ENCODE results near the gene ROR2.

Gene ROR2

DNA sequence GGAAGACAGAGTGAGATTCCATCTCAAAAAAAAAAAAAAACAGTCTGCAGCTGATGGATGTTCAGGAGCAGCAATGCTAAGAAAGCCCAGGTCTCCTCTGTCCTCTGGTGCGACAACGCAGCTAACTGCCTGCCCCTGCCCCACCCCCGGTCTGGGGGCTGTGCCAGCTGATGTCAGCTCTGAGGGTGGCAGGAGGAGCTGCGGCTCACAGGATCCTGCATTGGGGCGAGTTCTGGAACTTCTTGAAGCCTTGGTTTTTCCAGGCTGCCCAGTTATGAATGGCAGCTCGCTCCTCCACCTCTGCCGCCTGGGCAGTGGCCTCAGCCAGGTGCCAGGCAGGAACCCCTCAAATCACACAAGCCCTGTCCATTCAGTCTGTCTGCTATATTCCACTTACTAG is 113.5 kb downstream of the ROR2 start:
- no peak for DNase-seq

DNA sequence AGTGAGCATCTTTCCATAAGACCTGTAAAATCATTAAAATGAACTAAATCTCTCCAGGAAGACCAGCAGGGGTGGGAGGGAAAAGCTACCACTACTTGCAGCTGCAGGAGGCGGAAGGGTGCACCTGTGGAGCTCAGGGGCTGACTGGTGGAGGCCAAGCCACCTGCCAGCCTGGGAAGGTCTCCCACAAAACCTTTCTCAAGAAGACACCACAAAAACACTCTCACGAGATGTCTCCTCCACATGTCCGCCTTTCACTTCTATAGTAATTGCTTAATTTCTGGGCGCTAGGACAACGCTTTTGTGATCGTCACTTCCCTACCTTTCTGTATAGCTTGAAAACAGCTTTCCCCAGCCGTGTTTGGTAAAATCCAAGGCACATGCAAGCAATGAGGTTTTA is 114.4 kb downstream of the ROR2 start:
- DNase-seq = no peak

DNA sequence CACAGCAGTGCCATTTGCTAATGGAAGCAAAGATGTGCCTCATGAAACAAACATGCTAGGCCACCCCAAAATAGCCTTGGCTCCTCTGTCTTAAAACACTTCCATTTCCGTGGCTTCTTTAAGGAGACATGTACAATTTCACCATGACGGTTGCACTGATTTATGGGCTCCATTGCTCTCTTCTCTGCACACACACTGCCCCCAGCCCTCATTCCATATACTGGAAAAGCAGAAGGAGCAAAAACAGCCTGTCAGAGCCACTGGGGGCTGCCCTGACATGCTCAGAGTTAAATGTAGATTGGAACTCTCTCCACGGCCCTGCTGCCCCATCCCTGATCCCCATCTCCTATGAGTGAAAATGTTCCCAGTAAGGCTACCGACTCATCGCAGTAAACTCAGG is 114.8 kb downstream of the ROR2 start:
- no peak for DNase-seq

DNA sequence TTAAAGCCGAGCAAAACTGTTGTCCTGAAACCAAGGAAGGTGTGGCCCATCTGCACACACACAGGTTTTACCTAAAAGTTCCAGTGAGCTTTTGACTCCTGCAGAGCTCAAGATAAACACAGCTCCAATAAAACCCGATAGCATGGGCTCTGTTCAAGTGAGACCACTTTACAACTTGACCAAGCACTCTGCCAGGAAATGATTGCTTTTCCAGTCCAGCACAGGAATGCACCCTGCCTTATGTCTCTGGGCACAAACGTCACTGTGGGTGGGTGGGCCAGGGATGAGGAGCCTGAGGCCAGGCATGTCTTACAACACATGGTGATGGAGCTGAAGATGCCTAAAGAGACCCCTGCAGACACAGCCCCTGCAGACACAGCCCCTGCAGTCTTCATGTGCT is 115.3 kb downstream of the ROR2 start:
- DNase-seq = no peak

DNA sequence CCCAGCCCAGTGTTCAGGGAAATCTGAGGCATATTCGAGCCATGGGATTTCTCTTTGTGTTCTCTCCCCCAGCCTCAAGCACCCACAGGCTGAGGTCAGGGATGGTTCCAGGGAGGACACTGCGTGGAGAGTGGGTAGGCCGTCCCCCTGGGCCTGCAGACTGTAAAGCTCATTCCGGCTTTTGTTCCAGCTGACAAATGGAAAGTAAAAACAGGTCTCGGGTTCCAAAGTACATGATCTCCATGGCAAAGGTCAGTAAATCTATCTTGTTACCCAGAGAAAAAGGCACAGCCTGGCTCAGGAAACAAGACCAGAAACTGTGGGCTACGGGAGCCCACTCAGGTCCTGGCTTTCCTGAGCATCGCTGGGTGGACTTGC is 116.2 kb downstream of the ROR2 start:
- DNase-seq = no peak

DNA sequence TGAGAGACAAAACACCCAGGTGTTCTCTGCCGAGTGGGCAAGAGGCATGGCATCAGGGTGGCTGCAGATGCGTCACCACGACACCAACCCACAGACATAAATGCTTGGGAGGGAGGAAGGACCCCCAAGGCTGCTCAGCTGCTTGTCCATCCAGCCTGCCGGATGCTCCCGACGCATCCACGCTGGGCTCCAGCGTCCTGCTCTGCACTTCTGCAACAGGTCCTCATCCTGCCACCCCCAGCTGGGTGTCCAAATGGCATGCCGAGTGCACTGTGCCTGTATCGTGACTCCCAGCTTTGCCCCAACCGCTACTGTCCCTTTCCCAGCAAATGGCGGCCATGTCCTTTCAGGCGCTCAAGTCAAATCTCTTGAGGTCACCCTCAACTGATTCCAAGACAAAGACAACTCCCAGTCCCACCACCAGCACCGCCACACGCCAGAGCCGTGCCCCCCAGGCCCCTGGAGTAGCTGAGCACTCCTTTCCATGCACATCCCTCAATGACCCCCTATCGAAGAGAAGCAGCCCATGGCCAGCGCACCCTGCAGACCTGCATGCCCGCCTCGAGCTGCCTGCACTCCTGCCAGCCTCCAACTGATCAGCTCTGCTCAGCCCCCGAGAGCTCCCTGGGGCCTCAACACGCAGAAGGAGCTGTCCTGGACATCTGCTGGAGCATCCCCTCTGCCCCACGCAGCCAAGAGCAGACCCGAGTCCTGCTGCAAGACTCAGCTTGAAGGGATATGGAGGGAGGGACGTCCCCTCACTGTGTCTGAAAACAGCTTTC is 116.7 kb downstream of the ROR2 start:
- DNase-seq = no peak

DNA sequence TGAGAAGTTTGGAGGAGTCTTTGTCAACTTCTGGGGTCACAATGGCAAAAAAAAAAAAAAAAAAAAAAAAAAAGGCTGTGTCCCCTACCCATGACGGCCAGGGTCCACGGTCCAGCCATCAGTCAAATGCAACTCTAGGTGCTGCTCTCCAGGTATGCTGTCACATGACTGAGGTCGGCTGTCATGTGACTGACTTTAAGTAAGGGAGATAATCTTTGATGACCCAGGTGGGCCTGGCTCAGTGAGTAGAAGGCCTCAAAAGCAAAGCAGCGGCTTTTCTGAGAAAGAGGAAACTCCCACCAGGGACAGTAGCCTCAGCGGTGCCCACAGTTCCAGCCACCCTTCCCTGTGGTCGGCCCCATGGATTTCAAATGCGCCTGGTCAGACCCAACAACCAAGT is 117.7 kb downstream of the ROR2 start:
- no peak for DNase-seq

DNA sequence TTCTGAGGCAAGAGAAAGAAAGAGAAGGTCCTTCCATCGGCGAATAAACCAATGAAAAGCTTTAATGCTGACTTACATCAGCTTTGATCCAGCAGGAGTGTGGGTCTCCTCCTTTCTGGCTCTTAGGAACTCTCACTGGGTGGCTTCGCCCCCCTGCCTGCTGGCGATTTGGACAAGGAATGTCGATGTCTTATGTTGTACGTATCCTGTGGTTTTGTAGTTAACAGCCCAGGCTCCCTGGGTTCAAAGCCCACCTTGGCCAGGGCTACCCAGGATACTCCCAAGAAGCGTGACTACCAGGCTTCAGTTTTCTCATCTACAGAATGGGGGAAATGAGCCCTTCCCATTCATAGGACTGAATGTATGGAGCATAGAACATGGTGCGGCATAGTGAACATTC is 124.2 kb downstream of the ROR2 start:
- DNase-seq = no peak

DNA sequence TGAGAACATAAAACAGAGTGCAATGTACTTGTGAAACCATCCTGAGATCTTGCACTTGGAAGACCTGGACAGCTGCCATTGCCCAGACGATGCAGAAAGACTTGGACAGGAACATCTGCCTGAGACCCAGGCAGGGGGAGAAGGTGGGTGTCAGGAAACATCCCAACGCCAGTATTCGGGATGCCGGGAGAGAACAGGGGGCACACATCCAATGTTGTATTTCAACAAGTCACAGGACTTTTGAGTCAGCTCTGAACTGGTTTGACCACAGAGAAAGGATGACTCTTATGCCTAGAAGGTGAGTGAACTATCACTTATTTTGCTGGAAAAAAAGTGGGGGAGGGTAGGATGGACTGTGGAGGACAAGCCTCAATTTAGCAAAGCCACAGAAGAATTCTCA is 124.6 kb downstream of the ROR2 start:
- no peak for DNase-seq

DNA sequence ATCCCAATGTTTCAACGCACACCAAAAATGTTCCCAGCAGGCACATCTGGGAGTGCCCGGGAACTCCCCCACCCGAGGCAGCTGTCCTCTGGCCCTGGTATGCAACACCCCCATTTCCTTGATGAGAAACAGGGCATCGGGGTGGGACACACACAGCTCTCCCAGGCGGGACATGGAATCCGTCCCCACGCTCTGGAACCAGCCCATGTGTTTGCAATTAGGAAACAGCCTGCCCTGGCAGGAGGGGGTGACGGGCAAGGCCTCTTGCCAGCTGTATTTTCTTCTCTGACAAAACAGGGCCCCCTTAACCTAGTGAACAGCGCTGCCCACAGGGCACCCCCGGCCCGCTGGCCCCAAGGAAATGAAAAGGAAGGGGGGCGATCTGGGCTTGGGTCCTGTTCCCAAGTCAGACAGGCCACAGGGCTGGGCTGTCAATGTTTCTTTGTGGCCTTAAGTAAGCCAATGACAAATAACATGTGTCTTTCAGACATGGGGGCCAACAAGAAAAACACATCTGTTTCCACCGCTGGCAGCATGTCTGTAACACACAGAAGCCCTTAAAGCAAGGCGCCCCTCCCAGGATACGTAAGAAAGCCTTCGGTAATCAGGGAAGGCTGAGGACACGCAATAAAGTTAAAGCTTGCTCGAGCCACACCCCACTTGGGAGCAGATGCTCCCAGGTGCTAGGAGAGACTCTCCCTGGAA is 125.3 kb downstream of the ROR2 start:
- no peak for DNase-seq

DNA sequence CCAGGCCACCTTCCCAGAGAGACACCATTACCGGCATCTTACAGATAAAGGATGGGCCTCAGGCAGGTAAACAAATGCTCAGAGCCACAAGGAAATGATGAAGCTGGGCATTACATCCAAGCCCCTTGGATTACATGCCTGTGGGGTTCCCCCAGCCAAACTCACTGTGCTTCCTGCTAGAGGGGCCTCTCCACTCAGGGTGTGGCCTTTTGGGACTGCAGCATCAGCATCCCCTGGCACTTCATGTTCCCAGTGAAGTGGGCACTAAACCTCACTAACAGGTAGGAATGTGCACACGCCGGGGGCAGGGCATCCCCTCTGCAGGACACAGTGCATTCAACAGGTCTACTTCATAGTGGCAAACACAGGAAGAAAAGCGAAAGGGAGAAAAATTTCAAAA is 125.9 kb downstream of the ROR2 start:
- DNase-seq = no peak

DNA sequence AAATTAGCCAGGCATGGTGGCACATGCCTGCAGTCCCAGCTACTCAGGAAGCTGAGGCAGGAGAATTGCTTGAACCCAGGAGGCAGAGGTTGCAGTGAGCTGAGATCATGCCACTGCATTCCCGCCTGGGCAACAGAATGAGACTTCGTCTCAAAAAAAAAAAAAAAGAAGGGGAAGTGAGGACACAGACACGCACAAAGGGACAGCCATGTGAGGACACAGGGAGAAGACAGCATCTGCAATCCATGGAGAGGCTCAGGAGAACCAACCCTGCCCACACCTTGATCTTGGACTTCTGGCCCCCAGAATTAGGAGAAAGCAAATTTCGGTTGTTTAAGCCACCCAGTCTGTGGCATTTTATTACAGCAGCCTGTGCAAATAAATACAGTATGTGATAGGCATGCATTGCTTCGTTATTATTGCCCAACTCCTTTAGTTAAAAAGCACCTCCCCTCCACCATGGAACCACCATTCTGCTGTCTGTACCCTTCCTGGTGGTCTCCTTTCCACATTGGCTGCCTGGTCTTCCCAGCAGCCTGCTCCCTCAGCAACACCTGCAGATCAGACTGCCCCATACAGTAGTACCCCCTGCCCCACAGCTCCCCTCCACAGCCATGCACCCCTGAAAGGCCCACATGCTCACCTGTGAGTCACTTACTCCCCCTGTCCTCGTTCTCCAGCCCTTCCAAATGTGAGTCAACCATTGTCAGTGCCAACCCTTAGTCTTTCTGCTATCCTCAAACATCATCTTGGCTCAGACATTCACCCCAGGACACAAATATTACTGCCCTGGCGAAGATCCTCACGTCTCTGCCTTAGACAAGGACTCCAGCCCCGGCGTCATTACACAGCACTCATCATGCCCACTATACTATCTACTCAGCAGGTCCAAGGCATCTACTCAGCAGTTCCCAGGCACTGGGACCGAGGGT is 128.8 kb downstream of the ROR2 start:
- DNase-seq = no peak

DNA sequence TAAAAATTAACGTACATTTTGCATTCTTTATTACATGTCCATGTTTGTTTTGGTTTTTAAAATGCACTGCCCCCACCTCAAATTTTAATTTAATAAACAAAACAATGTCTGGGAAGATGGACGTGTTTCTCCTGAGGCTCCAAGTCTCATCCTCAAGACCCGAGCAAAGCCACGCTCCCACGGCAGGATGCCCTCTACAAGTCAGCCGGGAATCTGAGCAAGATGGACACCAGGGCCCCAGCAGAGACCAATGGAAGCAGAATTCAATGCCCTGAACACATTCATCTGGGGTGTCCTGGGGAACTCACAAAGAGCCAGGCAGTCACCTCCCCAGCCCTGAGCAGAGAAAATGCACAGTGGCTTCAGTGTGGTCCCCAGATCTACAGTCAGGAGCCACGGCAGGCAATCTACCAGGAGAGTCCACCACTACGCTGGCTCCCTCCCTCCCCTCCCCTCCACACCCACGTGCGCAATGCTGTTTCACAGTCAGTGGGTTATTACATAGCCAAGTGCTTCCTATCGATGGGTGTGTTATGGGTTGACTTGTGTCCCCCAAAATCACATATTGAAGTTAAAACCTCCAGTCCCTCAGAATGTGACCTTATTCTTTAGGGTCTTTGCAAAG is 129.8 kb downstream of the ROR2 start:
- no peak for DNase-seq

DNA sequence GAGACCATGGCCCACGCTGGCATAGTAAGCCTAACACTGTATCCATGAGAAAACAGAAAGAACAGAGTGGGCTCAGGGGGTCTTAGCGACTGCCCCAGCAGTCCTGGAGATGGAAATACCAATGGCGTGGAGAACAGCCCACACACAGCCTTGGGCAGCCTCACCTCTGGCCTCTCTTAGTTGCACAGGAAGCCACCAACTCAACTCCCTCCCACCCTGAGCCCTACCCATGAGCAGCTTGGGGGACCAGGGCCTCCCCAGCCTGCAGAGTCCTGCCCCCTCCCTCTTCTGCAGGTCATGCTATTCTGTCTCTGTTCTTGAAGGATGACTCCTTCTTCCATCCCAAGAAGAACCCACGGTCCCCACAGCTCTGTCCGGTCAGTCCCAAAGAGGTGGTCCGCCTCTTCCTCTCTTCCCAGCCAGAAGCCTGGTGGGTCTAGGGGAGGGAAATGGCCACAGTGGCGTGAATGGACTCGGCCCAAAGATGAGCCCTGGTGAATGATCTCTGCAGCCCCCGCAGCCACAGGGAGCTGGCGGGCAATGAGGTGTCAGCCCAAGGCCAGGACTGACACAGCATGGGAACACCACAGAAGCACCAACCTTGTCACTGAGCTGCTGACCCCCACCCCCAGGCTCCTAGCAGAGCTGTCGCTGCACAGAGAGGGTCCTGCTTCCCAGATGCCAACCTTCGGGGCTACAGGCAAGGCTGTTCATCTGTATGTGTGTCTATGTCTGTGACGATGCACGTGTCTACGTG is 131.2 kb downstream of the ROR2 start:
- no peak for DNase-seq

DNA sequence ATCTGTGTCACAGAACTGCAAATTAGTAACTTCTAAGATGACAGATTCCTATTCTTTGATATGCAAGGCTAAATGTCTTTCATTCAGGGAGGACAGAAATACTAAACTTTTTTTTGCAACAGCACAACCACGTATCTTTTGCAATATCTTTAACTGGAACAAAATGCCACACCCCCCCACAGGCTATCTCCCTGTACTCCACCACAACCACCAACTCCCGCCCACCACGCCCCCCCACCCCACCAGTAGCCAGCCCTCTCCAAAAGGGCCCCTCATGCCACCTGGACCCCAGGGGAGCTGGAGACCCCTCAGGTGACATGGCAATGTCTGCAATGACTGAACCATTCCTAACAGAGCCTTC is 131.8 kb downstream of the ROR2 start:
- no peak for DNase-seq

DNA sequence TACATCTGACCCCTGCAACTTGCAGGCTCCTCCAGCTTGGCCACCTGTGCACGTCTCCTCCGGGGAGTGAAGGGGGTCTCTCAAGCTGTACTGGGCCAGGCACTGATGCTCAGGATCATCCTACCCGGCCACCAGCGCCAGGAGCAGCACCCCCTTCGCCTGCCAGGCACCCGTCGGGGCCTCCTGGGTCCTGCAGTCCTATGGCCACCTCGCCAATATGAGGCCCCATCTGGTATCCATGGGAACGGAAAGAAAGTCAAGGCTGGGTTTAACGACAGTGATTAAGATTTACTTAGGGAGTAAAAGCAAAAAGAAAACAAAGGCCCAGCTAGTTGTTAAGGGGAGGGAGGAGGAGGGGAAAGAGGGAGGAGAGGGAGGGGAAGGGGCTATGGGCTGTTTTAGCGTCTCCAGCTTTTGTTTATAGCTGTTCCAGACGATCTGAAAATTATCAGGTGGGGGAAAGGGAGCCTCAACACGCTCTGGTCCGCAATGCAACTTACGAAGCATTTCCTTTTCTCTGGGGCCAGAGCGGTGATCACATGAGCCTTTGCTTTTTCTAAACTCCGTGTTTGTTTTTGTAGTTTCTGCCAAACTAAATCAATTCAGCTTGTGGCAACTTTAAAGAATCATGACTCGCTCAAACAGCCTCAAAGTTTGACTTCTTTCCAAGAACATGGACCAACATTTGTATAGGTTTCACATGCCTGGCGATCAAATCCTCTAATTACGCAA is 132.4 kb downstream of the ROR2 start:
- no peak for DNase-seq

DNA sequence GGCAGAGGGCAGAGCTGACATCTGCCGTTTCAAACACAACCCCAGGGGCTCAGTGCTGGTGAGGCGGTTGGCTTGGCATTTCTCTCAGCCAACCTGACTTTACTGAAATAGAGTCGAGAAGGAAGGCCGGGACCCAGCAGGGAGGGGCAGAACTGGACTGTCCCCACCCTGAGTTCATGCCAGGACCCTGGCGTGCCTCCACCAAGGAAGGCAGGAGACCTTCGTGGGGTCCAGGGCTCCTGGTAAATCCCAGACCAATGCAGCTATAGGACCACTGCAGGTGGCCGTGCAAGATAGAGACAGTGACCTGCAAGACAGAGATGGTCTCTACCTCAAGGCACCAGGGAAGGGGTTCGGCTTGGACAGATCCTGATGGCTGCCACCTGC is 132.9 kb downstream of the ROR2 start:
- no peak for DNase-seq

DNA sequence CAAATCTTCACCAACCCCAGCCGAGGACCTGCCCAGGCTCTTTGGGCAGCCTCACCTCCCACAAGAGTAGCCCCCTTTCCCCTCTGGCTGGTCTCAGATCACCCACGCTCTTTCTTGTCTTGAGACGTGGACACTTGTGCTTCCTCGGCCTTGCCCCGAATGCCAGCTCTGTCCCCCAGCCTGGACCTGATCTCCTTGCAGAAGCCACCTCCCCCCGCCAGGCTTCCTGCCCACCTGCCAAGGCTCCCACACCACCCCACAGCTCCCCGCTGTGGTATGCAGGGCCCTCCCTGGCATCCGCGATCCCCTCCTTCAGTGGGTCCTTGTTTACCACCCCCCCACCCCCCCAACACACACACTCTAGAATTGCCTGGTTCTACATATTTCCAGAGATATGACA is 133.7 kb downstream of the ROR2 start:
- DNase-seq = no peak

DNA sequence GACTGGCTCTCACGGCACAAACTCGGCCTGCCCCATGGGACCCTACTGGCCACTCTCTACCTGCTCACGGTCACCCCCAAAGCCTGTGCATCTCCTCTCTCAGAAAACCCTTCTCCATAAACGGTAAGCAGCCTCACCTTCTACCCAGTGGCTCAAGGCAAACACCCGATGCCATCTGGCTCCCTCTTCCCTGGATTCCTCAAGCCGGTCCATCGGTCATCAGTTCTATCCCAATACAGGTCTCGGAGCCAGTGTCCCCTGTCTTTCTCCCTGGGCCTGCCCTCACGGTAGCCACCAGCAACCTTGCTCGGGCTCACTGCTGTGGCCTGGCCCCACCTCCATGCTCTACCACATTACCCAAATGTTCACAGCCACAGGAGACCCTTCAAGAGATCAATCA is 134.1 kb downstream of the ROR2 start:
- DNase-seq = no peak

DNA sequence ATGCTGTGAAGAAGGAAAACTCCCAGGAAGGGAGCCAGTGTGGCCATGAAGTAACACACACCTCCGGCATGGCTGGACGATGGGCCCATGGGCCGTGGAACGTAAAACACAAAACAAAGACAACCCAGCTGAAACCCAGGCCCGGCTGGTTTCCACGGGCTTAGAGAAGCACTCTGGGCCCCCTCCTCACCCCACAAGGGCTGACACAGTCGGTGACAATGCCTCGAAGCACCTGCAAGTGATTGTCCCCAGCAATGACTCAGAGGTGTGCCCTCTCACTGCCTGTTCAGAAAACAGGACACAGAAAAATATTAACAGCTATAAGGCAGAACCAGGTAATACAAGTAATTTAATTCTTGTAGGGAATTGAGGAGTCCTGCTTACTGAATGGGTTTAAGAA is 135.3 kb downstream of the ROR2 start:
- no peak for DNase-seq

DNA sequence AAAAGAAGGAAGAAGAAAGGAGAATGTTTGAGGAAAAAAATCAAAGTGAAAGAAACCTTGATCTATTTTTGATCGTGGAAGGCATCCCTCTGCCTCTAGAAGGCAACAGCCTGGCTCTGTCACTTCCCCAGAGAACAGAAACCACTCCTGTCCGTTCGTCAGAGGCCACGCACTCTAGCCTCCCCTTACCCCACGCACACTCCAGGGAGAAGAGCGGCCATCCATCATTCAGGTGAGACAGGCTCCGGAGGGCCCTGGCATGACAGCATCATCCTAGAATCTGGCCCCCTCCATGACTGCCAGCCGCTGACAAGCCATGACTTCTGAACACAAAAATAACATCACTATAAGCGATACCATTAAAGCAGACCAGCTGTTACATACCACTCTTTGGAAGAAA is 135.8 kb downstream of the ROR2 start:
- DNase-seq = no peak

All from GDM1 (cell line).